ENCODE measurements around the gene FAM9C. TPM values are rescaled to one million over a fixed set of nuclear protein-coding genes. Genes with fewer than 3 reads are reported as not detected.

The FAM9C gene
- polyA plus RNA-seq, 4 donors = 0.06 TPM; not detected in 3

Other genes starting within 250 kb of the FAM9C start
- 1 to 10 TPM in 1 of 4 donors, under 1 TPM in 2, not detected in 1; 0.09 to 1.4 (median 0.27) TPM for gene TLR7, start 177.5 kb downstream of the FAM9C start, polyA plus RNA-seq
- gene TLR8, start 138.0 kb downstream of the FAM9C start, polyA plus RNA-seq = under 1 TPM; 0.22 to 0.73 (median 0.49) TPM
- gene TMSB4X, start 69.5 kb downstream of the FAM9C start, polyA plus RNA-seq = 1,000 to 10,000 TPM; 2,435 to 6,707 (median 4,378) TPM